Measurements from ENCODE around the gene TUFT1.

TUFT1 gene

DNA sequence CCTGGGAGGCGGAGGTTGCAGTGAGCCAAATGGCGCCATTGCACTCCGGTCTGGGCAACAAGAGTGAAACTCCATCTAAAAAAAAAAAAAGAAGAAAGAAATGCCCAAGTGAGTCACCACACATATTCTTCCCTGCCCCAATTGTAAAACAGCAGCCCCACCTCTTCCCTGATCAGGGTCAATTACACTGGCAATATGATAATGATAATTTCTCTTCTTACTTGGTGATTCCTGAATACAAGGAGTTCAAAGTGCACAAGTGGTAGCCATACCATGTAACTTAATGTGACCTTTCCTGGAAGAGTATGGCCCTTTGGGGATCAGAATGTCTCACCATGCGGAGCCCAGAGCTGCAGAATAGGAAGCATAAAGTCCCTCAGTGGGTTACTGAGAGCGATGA is 40.7 kb upstream of the TUFT1 start:
- TF ChIP-seq, protein P1, sequence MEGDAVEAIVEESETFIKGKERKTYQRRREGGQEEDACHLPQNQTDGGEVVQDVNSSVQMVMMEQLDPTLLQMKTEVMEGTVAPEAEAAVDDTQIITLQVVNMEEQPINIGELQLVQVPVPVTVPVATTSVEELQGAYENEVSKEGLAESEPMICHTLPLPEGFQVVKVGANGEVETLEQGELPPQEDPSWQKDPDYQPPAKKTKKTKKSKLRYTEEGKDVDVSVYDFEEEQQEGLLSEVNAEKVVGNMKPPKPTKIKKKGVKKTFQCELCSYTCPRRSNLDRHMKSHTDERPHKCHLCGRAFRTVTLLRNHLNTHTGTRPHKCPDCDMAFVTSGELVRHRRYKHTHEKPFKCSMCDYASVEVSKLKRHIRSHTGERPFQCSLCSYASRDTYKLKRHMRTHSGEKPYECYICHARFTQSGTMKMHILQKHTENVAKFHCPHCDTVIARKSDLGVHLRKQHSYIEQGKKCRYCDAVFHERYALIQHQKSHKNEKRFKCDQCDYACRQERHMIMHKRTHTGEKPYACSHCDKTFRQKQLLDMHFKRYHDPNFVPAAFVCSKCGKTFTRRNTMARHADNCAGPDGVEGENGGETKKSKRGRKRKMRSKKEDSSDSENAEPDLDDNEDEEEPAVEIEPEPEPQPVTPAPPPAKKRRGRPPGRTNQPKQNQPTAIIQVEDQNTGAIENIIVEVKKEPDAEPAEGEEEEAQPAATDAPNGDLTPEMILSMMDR (IDR thresholded peaks at IDR 0.05; ENCODE audit: low read depth, low read length, missing control alignments), result no peak
- DNase-seq (ENCODE audit: low read depth), result no peak
- H3K4me3 ChIP-seq (ENCODE audit: low read depth, low read length), result no peak overlapping the region
- in situ Hi-C loops (cut with HindIII; ENCODE audit: low sequenced_read_pairs), result no loop called here

DNA sequence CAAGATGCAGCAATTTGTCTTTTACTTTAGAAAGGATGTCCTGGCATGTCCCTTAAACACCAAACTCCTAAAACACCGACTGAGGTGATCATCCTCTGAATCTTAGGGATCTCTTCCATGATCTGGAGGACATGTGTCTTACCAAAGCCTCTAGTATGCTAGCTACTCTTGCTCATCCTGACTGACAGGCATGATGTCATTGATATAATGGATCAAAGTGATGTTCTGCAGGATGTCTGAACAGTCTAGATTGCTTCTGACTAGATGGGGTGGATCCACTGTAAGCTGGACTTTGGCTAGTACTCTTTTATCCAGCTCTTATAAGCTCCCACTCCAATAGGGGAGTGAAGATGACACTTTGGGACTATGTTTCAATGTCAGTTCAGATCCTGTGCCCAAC is 40.2 kb upstream of the TUFT1 start:
- TF ChIP-seq, protein P1 (IDR thresholded peaks at IDR 0.05; ENCODE audit: low read depth, low read length, missing control alignments), result no peak
- in situ Hi-C loops (cut with HindIII; ENCODE audit: low sequenced_read_pairs), result no loop called here
- no peak for DNase-seq (ENCODE audit: low read depth)
- H3K4me3 ChIP-seq (ENCODE audit: low read depth, low read length), result no peak overlapping the region

DNA sequence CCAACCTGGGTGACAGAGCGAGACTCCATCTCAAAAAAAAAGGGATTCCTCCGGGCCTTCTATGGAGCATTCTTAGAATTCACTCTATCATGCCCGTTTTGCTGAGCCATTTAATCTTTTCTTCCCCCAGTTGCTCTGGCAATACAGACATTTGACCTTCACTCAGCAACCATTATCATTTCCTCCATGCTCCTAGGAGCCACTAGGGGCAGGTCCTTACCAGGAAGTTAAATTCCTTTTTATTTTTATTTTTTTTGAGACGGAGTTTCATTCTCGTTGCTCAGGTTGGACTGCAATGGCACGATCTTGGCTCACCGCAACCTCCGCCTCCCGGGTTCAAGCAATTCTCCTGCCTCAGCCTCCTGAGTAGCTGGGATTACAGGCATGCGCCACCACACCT is 38.6 kb upstream of the TUFT1 start:
- no peak for DNase-seq (ENCODE audit: low read depth)
- TF ChIP-seq, protein P1 (IDR thresholded peaks at IDR 0.05; ENCODE audit: low read depth, low read length, missing control alignments), result peak; percentile 20
- in situ Hi-C loops (cut with HindIII; ENCODE audit: low sequenced_read_pairs), result no loop called here
- no peak overlapping the region for H3K4me3 ChIP-seq (ENCODE audit: low read depth, low read length)

DNA sequence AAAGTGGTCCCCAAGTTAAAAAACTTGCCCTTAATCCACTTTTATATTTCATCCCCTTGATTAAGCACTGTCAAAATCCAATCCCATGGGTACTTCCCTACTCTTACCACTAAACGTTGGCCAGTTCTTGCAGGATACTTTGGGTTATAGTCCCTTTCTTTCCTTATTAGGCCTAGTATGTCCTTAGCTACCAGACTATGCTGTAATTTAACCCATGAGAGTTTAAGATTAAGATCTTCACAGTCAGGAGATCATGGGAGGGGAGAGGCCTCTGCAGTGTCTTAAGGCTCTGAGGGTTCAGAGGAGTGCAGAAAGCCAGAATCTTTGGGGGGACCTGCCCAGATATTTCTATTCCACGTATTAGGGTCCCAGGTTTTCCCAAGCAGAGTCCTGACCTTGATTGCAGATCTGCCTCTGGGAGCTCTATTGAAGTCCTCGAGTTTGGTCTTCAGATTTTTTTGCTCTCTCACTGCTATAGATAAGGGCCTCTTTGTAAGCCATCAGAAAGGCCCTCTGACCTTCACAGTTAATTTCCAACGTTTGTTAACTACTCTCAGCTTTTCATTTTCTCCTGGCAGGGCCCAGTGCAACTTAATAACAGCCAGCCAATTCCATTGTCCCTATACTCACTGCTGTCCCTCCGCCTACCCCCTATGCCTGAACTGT is 37.9 kb upstream of the TUFT1 start:
- TF ChIP-seq, protein P1 (IDR thresholded peaks at IDR 0.05; ENCODE audit: low read depth, low read length, missing control alignments), result no peak
- in situ Hi-C loops (cut with HindIII; ENCODE audit: low sequenced_read_pairs), result no loop called here
- DNase-seq (ENCODE audit: low read depth), result no peak
- H3K4me3 ChIP-seq (ENCODE audit: low read depth, low read length), result no peak overlapping the region

DNA sequence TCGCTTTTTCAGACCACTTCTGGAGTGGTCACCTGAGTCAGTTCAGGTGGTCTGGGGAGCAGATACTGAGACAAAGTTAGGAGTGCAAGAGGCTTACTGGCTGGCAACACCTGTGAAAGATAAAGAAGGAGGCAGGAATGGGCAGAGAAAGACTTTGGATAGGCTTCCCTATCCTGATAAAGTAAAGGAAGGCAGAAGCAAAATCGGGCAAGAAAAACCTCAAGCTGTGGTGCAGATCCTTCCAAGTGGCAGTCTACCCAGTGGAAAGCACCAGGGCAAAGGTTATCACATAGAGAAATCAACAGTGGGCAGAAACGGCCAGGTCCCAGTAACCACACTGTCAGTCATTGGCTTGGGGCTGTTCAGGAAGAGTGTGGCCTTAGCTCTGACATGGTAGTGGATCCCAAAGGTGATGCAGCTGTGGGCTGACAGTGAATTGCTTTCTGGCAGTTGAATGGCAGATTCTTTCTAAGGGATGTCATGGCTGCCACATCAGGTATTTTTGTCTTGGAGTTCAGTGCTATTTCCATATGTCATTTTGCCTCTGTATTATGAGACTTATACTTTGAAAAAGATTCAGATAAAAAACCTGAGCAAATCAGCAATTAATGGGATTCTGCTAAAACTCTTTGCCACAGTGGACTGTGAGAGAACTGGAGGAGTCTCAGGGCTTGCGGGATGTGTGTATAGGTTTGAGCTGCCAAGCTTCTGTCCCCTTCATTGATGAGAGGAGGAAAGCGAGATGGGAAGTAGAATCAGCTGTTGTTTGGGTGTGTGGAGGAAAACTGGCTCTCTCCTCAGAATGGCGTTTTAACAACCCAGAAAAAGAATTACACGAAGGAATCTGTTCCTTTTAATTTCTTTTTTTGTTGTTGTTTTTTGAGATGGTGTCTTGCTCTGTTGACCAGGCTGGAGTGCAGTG is 37.0 kb upstream of the TUFT1 start:
- no peak overlapping the region for H3K4me3 ChIP-seq (ENCODE audit: low read depth, low read length)
- DNase-seq (ENCODE audit: low read depth), result no peak
- in situ Hi-C loops (cut with HindIII; ENCODE audit: low sequenced_read_pairs), result no loop called here
- TF ChIP-seq, protein P1 (IDR thresholded peaks at IDR 0.05; ENCODE audit: low read depth, low read length, missing control alignments), result no peak

DNA sequence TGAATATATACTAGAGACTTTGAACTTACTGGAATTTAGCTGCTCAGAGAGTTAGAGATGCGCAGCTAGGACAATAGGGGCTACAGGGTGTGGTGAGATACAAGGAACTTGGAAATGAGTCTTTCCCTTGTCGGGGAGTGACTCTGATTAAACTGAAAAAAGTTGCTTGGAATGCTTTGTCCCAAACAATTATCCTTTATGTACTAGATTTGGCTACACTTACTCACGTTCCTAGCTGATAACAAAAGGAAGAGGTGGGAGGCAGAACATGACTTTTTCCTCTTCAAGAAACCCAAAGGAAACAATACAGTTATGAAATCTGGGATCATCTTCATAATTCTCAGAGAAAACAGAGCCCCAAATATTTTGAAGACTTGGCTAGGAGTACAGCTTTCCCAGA is 35.9 kb upstream of the TUFT1 start:
- no peak for DNase-seq (ENCODE audit: low read depth)
- no peak overlapping the region for H3K4me3 ChIP-seq (ENCODE audit: low read depth, low read length)
- TF ChIP-seq, protein P1 (IDR thresholded peaks at IDR 0.05; ENCODE audit: low read depth, low read length, missing control alignments), result no peak
- in situ Hi-C loops (cut with HindIII; ENCODE audit: low sequenced_read_pairs), result no loop called here
